ENCODE measurements around the gene KDM4D. TPM values are rescaled to one million over a fixed set of nuclear protein-coding genes. Genes with fewer than 3 reads are reported as not detected.
"Not testable (repeated sequence)": the region's sequence is repeated elsewhere in the genome, so short reads cannot be mapped to it uniquely, and the experiment has no call there.

Gene KDM4D
- total RNA-seq, 4 donors from 2014 or later, result 0.49 to 2.8 (median 1.3) TPM

GRCh38 chr11:95033051-95033450 lies 59.5 kb downstream of the KDM4D start:
- 57% methylated on average over 1 of the region's 1 CpG for WGBS
- no peak overlapping the region for H3K4me3 ChIP-seq
- H3K36me3 ChIP-seq, result no peaks in the 10 kb centered on the region
- TF ChIP-seq POLR2AphosphoS5 (IDR thresholded peaks at IDR 0.05) (no peak), POLR2A (IDR thresholded peaks at IDR 0.05) (no peak)
- H3K9me3 ChIP-seq, result no peaks in the 10 kb centered on the region
- no peaks in the 10 kb centered on the region for H3K4me1 ChIP-seq
- H3K27ac ChIP-seq, result no peak overlapping the region
- no peak for DNase-seq (ENCODE audit: low spot score in 2 of 2)
- peaks cover 9% of the 10 kb centered on the region for H3K27me3 ChIP-seq

DNA sequence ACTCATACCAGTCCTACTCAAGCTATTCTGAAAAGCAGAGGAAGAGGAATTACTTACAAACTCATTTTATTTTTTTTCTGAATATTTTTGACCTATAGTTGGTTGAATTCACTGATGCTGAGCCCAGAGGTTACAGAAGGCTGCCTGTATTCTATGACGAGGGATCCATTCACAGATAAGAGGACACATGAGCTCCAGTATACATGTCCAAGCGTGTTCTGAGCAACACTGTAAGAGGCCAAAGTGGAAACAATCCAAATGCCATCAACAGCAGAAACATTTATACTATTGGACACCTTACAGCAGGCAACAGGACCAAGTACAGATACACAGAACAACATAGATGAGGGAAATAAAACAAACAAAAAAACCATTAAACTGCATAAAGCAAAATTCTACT lies 61.8 kb downstream of the KDM4D start:
- WGBS, result 64% methylated on average over 2 of the region's 2 CpGs

GRCh38 chr11:95037356-95038035 lies 64.0 kb downstream of the KDM4D start:
- not testable (repeated sequence) for H3K4me1 ChIP-seq; DNase-seq (ENCODE audit: low spot score in 2 of 2)
- WGBS, result 21% methylated on average over 34 of the region's 71 CpGs

More for the DNA sequence above, 61.8 kb downstream of the KDM4D start:
- peaks cover 9% of the 10 kb centered on the region for H3K27me3 ChIP-seq
- no peak overlapping the region for H3K27ac ChIP-seq
- H3K4me1 ChIP-seq, result no peaks in the 10 kb centered on the region
- TF ChIP-seq CTCF (IDR thresholded peaks at IDR 0.05) (no peak), EP300 (IDR thresholded peaks at IDR 0.05) (no peak), POLR2A (IDR thresholded peaks at IDR 0.05) (no peak), POLR2AphosphoS5 (IDR thresholded peaks at IDR 0.05) (no peak)
- H3K4me3 ChIP-seq, result no peak overlapping the region
- no peaks in the 10 kb centered on the region for H3K9me3 ChIP-seq
- H3K36me3 ChIP-seq, result no peaks in the 10 kb centered on the region
- DNase-seq (ENCODE audit: low spot score in 2 of 2), result no peak

GRCh38 chr11:95042239-95042638 lies 68.7 kb downstream of the KDM4D start:
- H3K4me1 ChIP-seq, result no peaks in the 10 kb centered on the region
- no peak for DNase-seq (ENCODE audit: low spot score in 2 of 2)
- H3K27ac ChIP-seq, result no peak overlapping the region
- H3K9me3 ChIP-seq, result no peaks in the 10 kb centered on the region
- H3K4me3 ChIP-seq, result no peak overlapping the region
- 97% methylated on average over 1 of the region's 1 CpG for WGBS
- no peaks in the 10 kb centered on the region for H3K36me3 ChIP-seq
- no peak for TF ChIP-seq EP300 (IDR thresholded peaks at IDR 0.05)
- peaks cover 18% of the 10 kb centered on the region for H3K27me3 ChIP-seq

More at GRCh38 chr11:95037356-95038035, 64.0 kb downstream of the KDM4D start:
- not testable (repeated sequence) for H3K27ac ChIP-seq, H3K9me3 ChIP-seq, H3K36me3 ChIP-seq
- peaks cover 15% of the 10 kb centered on the region for H3K27me3 ChIP-seq
- peak overlapping the region; percentile 41 for H3K4me3 ChIP-seq

DNA sequence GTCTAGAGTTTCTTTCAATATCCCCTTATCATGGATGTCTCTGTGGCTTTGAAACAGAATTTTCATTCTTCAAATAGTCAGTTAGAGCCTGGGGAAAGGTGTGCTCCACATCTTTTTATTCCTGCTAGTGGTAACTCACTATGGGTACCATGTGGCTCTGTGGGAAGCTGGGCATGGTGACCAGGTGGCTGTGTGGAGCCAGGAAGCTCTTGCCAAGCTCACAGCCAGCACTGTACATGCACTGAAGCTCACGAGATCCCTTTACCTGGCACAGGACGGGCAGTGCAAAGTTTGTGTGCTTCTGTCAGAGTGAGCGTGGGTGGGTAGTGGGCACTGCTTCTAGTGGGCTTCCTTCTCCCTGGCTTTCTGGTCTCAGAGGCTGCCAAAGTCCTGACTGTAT lies 69.4 kb downstream of the KDM4D start:
- Histone ChIP-seq H3K36me3 (no peaks in the 10 kb centered on the region), H3K4me3 (no peak overlapping the region), H3K27me3 (peaks cover 11% of the 10 kb centered on the region), H3K27ac (no peak overlapping the region), H3K9me3 (no peaks in the 10 kb centered on the region), H3K4me1 (no peaks in the 10 kb centered on the region)
- 75% methylated on average over 2 of the region's 3 CpGs for WGBS
- DNase-seq (ENCODE audit: low spot score in 2 of 2), result no peak
- no peak for TF ChIP-seq POLR2AphosphoS5 (IDR thresholded peaks at IDR 0.05)
- no peak for TF ChIP-seq CTCF (IDR thresholded peaks at IDR 0.05)
- TF ChIP-seq POLR2A (IDR thresholded peaks at IDR 0.05), result no peak
- TF ChIP-seq EP300 (IDR thresholded peaks at IDR 0.05), result no peak

DNA sequence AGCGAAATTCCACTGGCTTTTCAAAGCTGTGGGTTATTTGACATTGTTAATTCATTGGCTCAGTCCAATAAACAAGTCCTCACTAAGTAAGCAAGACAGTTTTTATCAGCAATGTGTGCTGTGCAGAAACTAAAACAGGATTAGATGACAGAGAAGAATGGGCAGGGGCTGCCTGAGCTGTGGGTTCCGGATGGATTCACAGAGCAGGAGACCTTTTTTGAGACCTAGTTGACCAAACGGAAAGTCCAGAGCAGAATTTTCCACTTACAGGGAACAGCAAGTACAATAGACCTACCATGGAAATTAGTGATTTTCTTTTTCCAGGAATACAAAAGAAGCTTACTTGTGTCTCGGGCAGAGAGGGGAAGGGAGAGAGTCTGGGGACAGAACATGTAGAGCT lies 70.5 kb downstream of the KDM4D start:
- Histone ChIP-seq H3K27me3 (peaks cover 12% of the 10 kb centered on the region), H3K27ac (no peak overlapping the region), H3K36me3 (no peaks in the 10 kb centered on the region), H3K4me1 (no peaks in the 10 kb centered on the region), H3K9me3 (no peaks in the 10 kb centered on the region), H3K4me3 (no peak overlapping the region)
- no peak for DNase-seq (ENCODE audit: low spot score in 2 of 2)
- WGBS, result 84% methylated on average over 4 of the region's 4 CpGs
- no peak for TF ChIP-seq EP300 (IDR thresholded peaks at IDR 0.05)
- TF ChIP-seq POLR2A (IDR thresholded peaks at IDR 0.05), result no peak
- TF ChIP-seq CTCF (IDR thresholded peaks at IDR 0.05), result no peak
- no peak for TF ChIP-seq POLR2AphosphoS5 (IDR thresholded peaks at IDR 0.05)

DNA sequence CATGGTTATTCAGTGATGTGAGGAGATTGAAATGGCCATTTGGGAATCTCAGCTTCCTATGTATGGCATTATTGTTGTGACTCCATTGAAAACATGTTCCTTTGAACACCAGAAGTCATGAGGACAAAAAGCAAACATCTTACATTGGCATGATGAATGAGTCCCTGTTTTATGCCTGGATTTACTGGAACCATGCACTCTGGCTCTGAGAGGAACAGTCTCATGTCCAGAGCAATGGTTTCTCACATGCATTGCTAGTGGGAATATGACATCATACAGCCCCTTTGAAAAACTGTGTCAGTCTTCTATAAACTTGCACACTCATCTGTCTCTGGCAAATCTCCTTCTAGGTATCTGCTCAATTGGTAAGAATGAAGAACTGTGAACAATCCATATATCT lies 72.3 kb downstream of the KDM4D start:
- peaks cover 13% of the 10 kb centered on the region for H3K27me3 ChIP-seq
- H3K4me3 ChIP-seq, result no peak overlapping the region
- H3K27ac ChIP-seq, result no peak overlapping the region
- TF ChIP-seq EP300 (IDR thresholded peaks at IDR 0.05) (no peak), POLR2AphosphoS5 (IDR thresholded peaks at IDR 0.05) (no peak), CTCF (IDR thresholded peaks at IDR 0.05) (no peak), POLR2A (IDR thresholded peaks at IDR 0.05) (no peak)
- DNase-seq (ENCODE audit: low spot score in 2 of 2), result no peak
- no peaks in the 10 kb centered on the region for H3K9me3 ChIP-seq
- H3K36me3 ChIP-seq, result no peaks in the 10 kb centered on the region
- H3K4me1 ChIP-seq, result no peaks in the 10 kb centered on the region

Data from suprapubic skin (tissue), 4 donors.